ENCODE data around the gene RTP2. TPM values are rescaled to one million over a fixed set of nuclear protein-coding genes. Genes with fewer than 3 reads are reported as not detected.

Gene RTP2
- total and polyA plus RNA-seq, 9 of the 15 experiments (the other 6 are each of a cell fraction or from before 2014, with no cell fraction given): not detected

- ATAC-seq (no peak), DNase-seq (ENCODE audit: extremely low read depth in 1 of 4, low spot score in 3 of 4) (no peak), FAIRE-seq (no peak)
- ChIA-PET CTCF (ENCODE audit: low intra/inter-chr PET ratio) (no interaction called here), POLR2A (interaction anchor here (0.5 kb wide), 1 partner anchor 9 kb away, joined by 3 read pairs; no protein-coding TSS in a partner anchor)
- intact Hi-C loops (cut with micrococcal nuclease) (no loop called here), in situ Hi-C loops (cut with MboI) (no loop called here)
- Histone ChIP-seq H3K9me1 (ENCODE audit: control insufficient read depth, insufficient read depth, low read length) (no peaks in the 10 kb centered on the region), H3K4me1 (replicated peaks in 1 of 2; ENCODE audit: control insufficient read depth in 2 of 2, insufficient read depth in 2 of 2, low read length in 2 of 2) (peaks cover 0 to 8% of the 10 kb centered on the region in 2 experiments; a peak in 1 of 5 replicates), H3K27ac (ENCODE audit: extremely low read depth, low read depth, low read length) (no peak overlapping the region), H3K9me3 (replicated peaks; ENCODE audit: control insufficient read depth, insufficient read depth, low read depth, low read length) (no peaks in the 10 kb centered on the region), H3K27me3 (ENCODE audit: control insufficient read depth in 2 of 2, insufficient read depth in 2 of 2, low read length in 2 of 2) (peaks cover 0 to 22% of the 10 kb centered on the region in 2 experiments; a peak in 3 of 5 replicates), H3K36me3 (ENCODE audit: control insufficient read depth, insufficient read depth, low read length) (no peaks in the 10 kb centered on the region), H3K4me3 (no peak overlapping the region), H3K4me2 (ENCODE audit: insufficient read depth, low read length) (no peak overlapping the region), H2AFZ (ENCODE audit: low read depth, low read length) (no peak overlapping the region), H4K20me1 (replicated peaks; ENCODE audit: control insufficient read depth, insufficient read depth, low read length) (no peaks in the 10 kb centered on the region), H3K79me2 (ENCODE audit: control insufficient read depth, insufficient read depth, low read length) (no peaks in the 10 kb centered on the region), H3K9ac (ENCODE audit: insufficient read depth in 1 of 2, low read depth in 2 of 2, low read length in 2 of 2) (no peak overlapping the region)
- 0% methylated on average over 3 of the region's 3 CpGs for WGBS (ENCODE audit: insufficient coverage, low coverage, missing lambda C conversion rate)
- no peak for TF ChIP-seq PML (IDR thresholded peaks at IDR 0.05; ENCODE audit: low read length)
- TF ChIP-seq MEF2D (tag; conservative IDR thresholded peaks at IDR 0.05; ENCODE audit: low read depth): peak; percentile 33; the same call in 1 of the 2 replicates
- no peak for TF ChIP-seq BRD4 (IDR thresholded peaks at IDR 0.05)
- no peak for TF ChIP-seq XRCC4 (IDR thresholded peaks at IDR 0.05; ENCODE audit: extremely low read depth, insufficient read depth, insufficient read length)
- BruUV-seq (replicated peaks): no TSS peak
Observed at GRCh38 chr3:187694801-187695200, 7.6 kb downstream of the RTP2 start.

DNA sequence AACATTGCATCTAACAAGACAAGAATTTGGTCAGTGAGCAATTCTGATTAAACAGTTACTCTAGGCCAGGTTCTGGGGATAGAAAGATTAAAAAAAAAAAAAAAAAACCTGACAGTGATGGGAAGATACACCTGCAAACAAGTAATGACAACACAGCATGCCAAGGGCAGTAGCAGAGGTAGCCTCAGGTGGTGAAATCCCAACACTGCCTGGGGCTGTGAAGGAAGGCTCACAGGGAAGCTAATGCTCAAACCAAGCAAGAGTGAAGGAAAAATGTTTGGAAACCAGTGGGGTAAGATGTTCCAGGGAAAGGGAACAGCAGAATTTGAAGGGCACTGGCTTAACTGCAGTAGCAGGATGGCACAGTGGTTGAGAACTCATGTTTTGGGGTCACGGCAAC lies 8.9 kb downstream of the RTP2 start:
- in situ Hi-C loops (cut with MboI): no loop called here
- no peak for FAIRE-seq
- Histone ChIP-seq H3K27ac (ENCODE audit: extremely low read depth, low read depth, low read length) (no peak overlapping the region), H3K9me1 (ENCODE audit: control insufficient read depth, insufficient read depth, low read length) (no peaks in the 10 kb centered on the region), H3K4me2 (ENCODE audit: insufficient read depth, low read length) (no peak overlapping the region), H2AFZ (ENCODE audit: low read depth, low read length) (no peak overlapping the region), H3K36me3 (ENCODE audit: control insufficient read depth, insufficient read depth, low read length) (no peaks in the 10 kb centered on the region), H3K9ac (ENCODE audit: insufficient read depth in 1 of 2, low read depth in 2 of 2, low read length in 2 of 2) (no peak overlapping the region), H3K27me3 (ENCODE audit: control insufficient read depth in 2 of 2, insufficient read depth in 2 of 2, low read length in 2 of 2) (peaks cover 0 to 9% of the 10 kb centered on the region in 2 experiments; a peak in 3 of 5 replicates), H3K4me1 (replicated peaks in 1 of 2; ENCODE audit: control insufficient read depth in 2 of 2, insufficient read depth in 2 of 2, low read length in 2 of 2) (peaks cover 0 to under 1% of the 10 kb centered on the region in 2 experiments; a peak in 1 of 5 replicates), H3K4me3 (no peak overlapping the region), H3K79me2 (ENCODE audit: control insufficient read depth, insufficient read depth, low read length) (no peaks in the 10 kb centered on the region), H4K20me1 (replicated peaks; ENCODE audit: control insufficient read depth, insufficient read depth, low read length) (no peaks in the 10 kb centered on the region), H3K9me3 (replicated peaks; ENCODE audit: control insufficient read depth, insufficient read depth, low read depth, low read length) (no peaks in the 10 kb centered on the region)
- 0% methylated on average over 1 of the region's 1 CpG for WGBS (ENCODE audit: insufficient coverage, low coverage, missing lambda C conversion rate)
- TF ChIP-seq ZNF561 (CRISPR knock-in tag; conservative IDR thresholded peaks at IDR 0.05): no peak
- TF ChIP-seq SMARCE1 (IDR thresholded peaks at IDR 0.05): no peak
- no peak for TF ChIP-seq ZNF551 (CRISPR knock-in tag; IDR thresholded peaks at IDR 0.05)
- no peak for TF ChIP-seq ZNF232 (CRISPR knock-in tag; IDR thresholded peaks at IDR 0.05)
- no peak for TF ChIP-seq CBFB (CRISPR knock-in tag; IDR thresholded peaks at IDR 0.05)
- TF ChIP-seq MAFG (tag; conservative IDR thresholded peaks at IDR 0.05): no peak
- no peak for TF ChIP-seq WHSC1 (IDR thresholded peaks at IDR 0.05; ENCODE audit: low read length)
- no peak for TF ChIP-seq ZC3H8 (IDR thresholded peaks at IDR 0.05)
- ATAC-seq: no peak
- DNase-seq (ENCODE audit: extremely low read depth in 1 of 4, low spot score in 3 of 4): no peak
- POLR2A ChIA-PET: interaction anchor here (0.7 to 1.4 kb wide), 2 partner anchors 10 to 83 kb away, joined by 3 to 6 read pairs; no protein-coding TSS in a partner anchor
- intact Hi-C loops (cut with micrococcal nuclease): no loop called here
- BruUV-seq (replicated peaks): no TSS peak
- CTCF ChIA-PET (ENCODE audit: low intra/inter-chr PET ratio): no interaction called here

All from K562 (cell line).